WERI-Rb-1 (cell line): ENCODE results near the gene LCLAT1.

Source experiments
- DNase-seq: peaks from one replicate; pipeline ENCODE4 v3.0.0-alpha.2; 2020
- H3K27ac ChIP-seq: fragments of 250-450 bp; sonication (Bioruptor Pico); 2 replicates; pipeline ENCODE4 v1.5.1; 2020; ENCODE audit warnings: mild to moderate bottlenecking, moderate library complexity
- H3K27me3 ChIP-seq: fragments of 250-450 bp; sonication (Bioruptor Pico); 2 replicates; pipeline ENCODE4 v1.5.1; 2021; ENCODE audit warnings: mild to moderate bottlenecking, low read depth, moderate library complexity; ENCODE audit not compliant: insufficient read depth, severe bottlenecking
- H3K36me3 ChIP-seq: fragments of 250-450 bp; sonication (Bioruptor Pico); 2 replicates; pipeline ENCODE4 v1.5.1; 2020; ENCODE audit warnings: mild to moderate bottlenecking, moderate library complexity
- H3K4me3 ChIP-seq: 2 replicates; pipeline ENCODE4 v1.5.1; 2011; ENCODE audit warnings: low read depth, mild to moderate bottlenecking, control low read depth, low read length
- H3K9me3 ChIP-seq: fragments of 250-450 bp; sonication (Bioruptor Pico); 2 replicates; pipeline ENCODE4 v1.5.1; 2021; ENCODE audit warnings: mild to moderate bottlenecking, moderate library complexity; ENCODE audit not compliant: severe bottlenecking
- CTCF ChIP-seq: IDR thresholded peaks from 2 replicates; pipeline ENCODE4 v1.5.1; 2011; ENCODE audit warnings: low read depth, mild to moderate bottlenecking, control low read depth, inconsistent platforms, low read length

The LCLAT1 gene

GRCh38 chr2:30454571-30454970 lies 7.5 kb downstream of the LCLAT1 start:
- Histone ChIP-seq H3K27me3 (no peaks in the 10 kb centered on the region), H3K36me3 (peaks cover 6% of the 10 kb centered on the region), H3K4me3 (no peak overlapping the region), H3K9me3 (no peaks in the 10 kb centered on the region), H3K27ac (no peak overlapping the region)
- TF ChIP-seq CTCF, result no peak
- DNase-seq, result no peak

GRCh38 chr2:30455114-30455738 lies 8.2 kb downstream of the LCLAT1 start:
- Histone ChIP-seq H3K36me3 (peaks cover 6% of the 10 kb centered on the region), H3K27ac (no peak overlapping the region), H3K27me3 (no peaks in the 10 kb centered on the region), H3K4me3 (no peak overlapping the region), H3K9me3 (no peaks in the 10 kb centered on the region)
- DNase-seq, result no peak
- TF ChIP-seq CTCF, result no peak

GRCh38 chr2:30456106-30456505 lies 9.1 kb downstream of the LCLAT1 start:
- no peak overlapping the region for H3K4me3 ChIP-seq
- H3K27me3 ChIP-seq, result no peaks in the 10 kb centered on the region
- no peak overlapping the region for H3K27ac ChIP-seq
- H3K36me3 ChIP-seq, result no peaks in the 10 kb centered on the region
- DNase-seq, result no peak
- H3K9me3 ChIP-seq, result no peaks in the 10 kb centered on the region
- TF ChIP-seq CTCF, result no peak

GRCh38 chr2:30456579-30456978 lies 9.5 kb downstream of the LCLAT1 start:
- Histone ChIP-seq H3K9me3 (no peaks in the 10 kb centered on the region), H3K36me3 (no peaks in the 10 kb centered on the region), H3K27ac (no peak overlapping the region), H3K4me3 (no peak overlapping the region), H3K27me3 (no peaks in the 10 kb centered on the region)
- no peak for TF ChIP-seq CTCF
- no peak for DNase-seq

- Histone ChIP-seq H3K4me3 (no peak overlapping the region), H3K27me3 (no peaks in the 10 kb centered on the region), H3K36me3 (no peaks in the 10 kb centered on the region), H3K27ac (no peak overlapping the region), H3K9me3 (no peaks in the 10 kb centered on the region)
- DNase-seq, result no peak
- no peak for TF ChIP-seq CTCF
Observed at GRCh38 chr2:30457296-30457695, 10.2 kb downstream of the LCLAT1 start.

- H3K36me3 ChIP-seq, result no peaks in the 10 kb centered on the region
- no peak for TF ChIP-seq CTCF
- no peaks in the 10 kb centered on the region for H3K27me3 ChIP-seq
- no peak overlapping the region for H3K27ac ChIP-seq
- no peaks in the 10 kb centered on the region for H3K9me3 ChIP-seq
- no peak overlapping the region for H3K4me3 ChIP-seq
- DNase-seq, result no peak
Observed at GRCh38 chr2:30459140-30459539, 12.1 kb downstream of the LCLAT1 start.
